Liver (tissue), 9 donors: Measurements from ENCODE around the gene PHLDA2. TPM values are rescaled to one million over a fixed set of nuclear protein-coding genes. Genes with fewer than 3 reads are reported as not detected.
A peak's percentile ranks its signal among the peaks of the same experiment; 100 is the strongest.

Source experiments
- DNase-seq: peaks from one replicate; pipeline ENCODE4 v3.0.0-alpha.2; 2017; ENCODE audit warnings: low spot score
- H3K27ac ChIP-seq, 2 donors: one replicate each; pipeline ENCODE4 v1.7.0; 2013; ENCODE audit warnings: inconsistent platforms in 2 of 2, low read length in 2 of 2, control low read depth in 1 of 2, low read depth in 1 of 2, mild to moderate bottlenecking in 1 of 2
- H3K27me3 ChIP-seq, 4 donors: one replicate each; pipeline versions ENCODE4 v1.6.1 to v1.7.0; 2013; ENCODE audit warnings: low read length in 3 of 4, inconsistent platforms in 1 of 4, mild to moderate bottlenecking in 1 of 4, moderate library complexity in 1 of 4; ENCODE audit not compliant: control insufficient read depth in 4 of 4, insufficient read depth in 4 of 4
- H3K36me3 ChIP-seq, 4 donors: one replicate each; pipeline versions ENCODE4 v1.6.1 to v1.7.0; 2013; ENCODE audit warnings: low read length in 3 of 4, mild to moderate bottlenecking in 3 of 4, low read depth in 1 of 4, moderate library complexity in 1 of 4; ENCODE audit not compliant: control insufficient read depth in 4 of 4, insufficient read depth in 3 of 4
- H3K4me1 ChIP-seq, 4 donors: one replicate each; pipeline versions ENCODE4 v1.6.1 to v1.7.0; 2013; ENCODE audit warnings: low read length in 3 of 4, mild to moderate bottlenecking in 3 of 4, moderate library complexity in 1 of 4; ENCODE audit not compliant: control insufficient read depth in 4 of 4, insufficient read depth in 4 of 4
- H3K4me3 ChIP-seq, 3 donors: one replicate each; pipeline versions ENCODE4 v1.6.1 to v1.7.0; 2013; ENCODE audit warnings: low read length in 3 of 3, control low read depth in 1 of 3, low read depth in 1 of 3, mild to moderate bottlenecking in 1 of 3
- H3K9ac ChIP-seq, 2 donors: one replicate each; pipeline ENCODE4 v1.7.0; 2013; ENCODE audit warnings: low read length in 2 of 2, mild to moderate bottlenecking in 2 of 2, moderate library complexity in 2 of 2, control low read depth in 1 of 2, low read depth in 1 of 2
- H3K9me3 ChIP-seq, 4 donors: one replicate each; pipeline versions ENCODE4 v1.6.1 to v1.7.0; 2013; ENCODE audit warnings: low read length in 3 of 4; ENCODE audit not compliant: control insufficient read depth in 4 of 4
- ATF3 ChIP-seq: IDR thresholded peaks from 2 replicates; pipeline ENCODE4 v1.6.1; 2016; ENCODE audit warnings: antibody characterized with exemption
- CTCF ChIP-seq: fragments of 150-350 bp; IDR thresholded peaks from 2 replicates; pipeline ENCODE4 v1.5.1; 2017; ENCODE audit warnings: improper control_type of control experiment, low read depth, low read length; ENCODE audit not compliant: missing input control
- EGR1 ChIP-seq, 2 donors: IDR thresholded peaks; 2 replicates each; pipeline ENCODE4 v1.6.1; 2016 to 2018; ENCODE audit warnings: antibody characterized with exemption in 2 of 2, low read depth in 2 of 2
- FOXA1 ChIP-seq: IDR thresholded peaks from 2 replicates; pipeline ENCODE4 v1.6.1; 2016; ENCODE audit warnings: antibody characterized with exemption
- FOXA2 ChIP-seq: IDR thresholded peaks from 2 replicates; pipeline ENCODE4 v1.6.1; 2016; ENCODE audit warnings: antibody characterized with exemption
- GABPA ChIP-seq, 2 donors: IDR thresholded peaks in 1 of 2; conservative IDR thresholded peaks in 1 of 2; 2 replicates each; pipeline ENCODE4 v1.6.1; 2016; ENCODE audit warnings: antibody characterized with exemption in 2 of 2, mild to moderate bottlenecking in 1 of 2, moderate library complexity in 1 of 2
- HNF4A ChIP-seq, 2 donors: conservative IDR thresholded peaks; 2 replicates each; pipeline ENCODE4 v1.6.1; 2016; ENCODE audit warnings: antibody characterized with exemption in 2 of 2, mild to moderate bottlenecking in 2 of 2
- HNF4G ChIP-seq: IDR thresholded peaks from 2 replicates; pipeline ENCODE4 v1.6.1; 2016; ENCODE audit warnings: antibody characterized with exemption
- JUND ChIP-seq, 2 donors: IDR thresholded peaks; 2 replicates each; pipeline ENCODE4 v1.6.1; 2016; ENCODE audit warnings: antibody characterized with exemption in 2 of 2
- MAX ChIP-seq: IDR thresholded peaks from 2 replicates; pipeline ENCODE4 v1.6.1; 2016; ENCODE audit warnings: antibody characterized with exemption
- NR2F2 ChIP-seq: IDR thresholded peaks from 2 replicates; pipeline ENCODE4 v1.6.1; 2016; ENCODE audit warnings: antibody characterized with exemption
- RAD21 ChIP-seq, 2 donors: IDR thresholded peaks; 2 replicates each; pipeline ENCODE4 v1.6.1; 2016; ENCODE audit warnings: antibody characterized with exemption in 2 of 2, mild to moderate bottlenecking in 2 of 2
- REST ChIP-seq: IDR thresholded peaks from 2 replicates; pipeline ENCODE4 v1.6.1; 2016; ENCODE audit warnings: antibody characterized with exemption, mild to moderate bottlenecking
- RXRA ChIP-seq, 2 donors: IDR thresholded peaks; 2 replicates each; pipeline ENCODE4 v1.6.1; 2017 to 2018; ENCODE audit warnings: antibody characterized with exemption in 2 of 2, mild to moderate bottlenecking in 1 of 2
- SP1 ChIP-seq: IDR thresholded peaks from 2 replicates; pipeline ENCODE4 v1.6.1; 2018; ENCODE audit warnings: antibody characterized with exemption, mild to moderate bottlenecking
- TAF1 ChIP-seq: conservative IDR thresholded peaks from 2 replicates; pipeline ENCODE4 v1.6.1; 2016; ENCODE audit warnings: antibody characterized with exemption, mild to moderate bottlenecking
- YY1 ChIP-seq: IDR thresholded peaks from 2 replicates; pipeline ENCODE4 v1.6.1; 2016; ENCODE audit warnings: antibody characterized with exemption, mild to moderate bottlenecking
- ZBTB33 ChIP-seq: IDR thresholded peaks from 2 replicates; pipeline ENCODE4 v1.6.1; 2016; ENCODE audit warnings: antibody characterized with exemption
- WGBS: extraction: QIAGEN DNeasy Blood & Tissue Kit; methylation state at CpG from one replicate; pipeline ENCODE4 v1.1.7; 2013; 5-methylcytosine and 5-hydroxymethylcytosine counted together
- polyA plus RNA-seq, 2 donors: library from polyadenylated mRNA; stranded (reverse) in 1 of 2; unstranded in 1 of 2; fragments of 200-250 nt in 1 of 2; fragments of >200 nt in 1 of 2; fragmentation: Nextera tagmentation in 1 of 2; extraction: Ambion mirVana in 1 of 2; gene quantifications; one replicate each; pipeline versions ENCODE4 v1.2.1 to v1.2.3, GENCODE V29; 2013 to 2015
- total RNA-seq, 2 donors: library from RNA; depleted of rRNA; stranded (reverse); fragments of >200 nt; gene quantifications; one replicate each; pipeline ENCODE4 v1.2.3, GENCODE V29; 2014
- donor health status: healthy.
- donor health status: healthy.
- donor health status: healthy.
- donor health status: healthy.
- donor health status: healthy.

Gene PHLDA2
- total and polyA plus RNA-seq, 4 donors = 0.23 to 1.4 (median 0.99) TPM; not detected in 1

- no peaks in the 10 kb centered on the region for H3K36me3 ChIP-seq
- peak overlapping the region in 1 of 3 donors; percentile 65 for H3K4me3 ChIP-seq
- no peak overlapping the region for H3K27ac ChIP-seq
- H3K9me3 ChIP-seq = no peaks in the 10 kb centered on the region
- H3K4me1 ChIP-seq = peaks cover 0 to 8% (median 6%) of the 10 kb centered on the region in 4 donors
- no peak overlapping the region for H3K9ac ChIP-seq
- 42% methylated on average over 24 of the region's 24 CpGs for WGBS
- no peaks in the 10 kb centered on the region for H3K27me3 ChIP-seq
- TF ChIP-seq NR2F2 = no peak
- DNase-seq = no peak
These were observed 45.6 kb downstream of the PHLDA2 start for GRCh38 chr11:2883640-2883978.

- Histone ChIP-seq H3K9me3 (no peaks in the 10 kb centered on the region), H3K36me3 (no peaks in the 10 kb centered on the region), H3K9ac (no peak overlapping the region), H3K4me1 (peaks cover 0 to 8% (median 6%) of the 10 kb centered on the region in 4 donors), H3K27ac (no peak overlapping the region), H3K4me3 (no peak overlapping the region), H3K27me3 (no peaks in the 10 kb centered on the region)
- WGBS = 87% methylated on average over 11 of the region's 11 CpGs
- DNase-seq = no peak
- TF ChIP-seq FOXA1 = no peak
- TF ChIP-seq ZBTB33 = no peak
- no peak for TF ChIP-seq MAX
- no peak for TF ChIP-seq RAD21 (IDR thresholded peaks at IDR 0.05)
- no peak for TF ChIP-seq REST
- no peak for TF ChIP-seq RXRA (IDR thresholded peaks at IDR 0.05)
- no peak for TF ChIP-seq HNF4G
- no peak for TF ChIP-seq JUND (IDR thresholded peaks at IDR 0.05)
- TF ChIP-seq TAF1 = no peak
- no peak for TF ChIP-seq HNF4A (conservative IDR thresholded peaks at IDR 0.05)
- no peak for TF ChIP-seq YY1
- no peak for TF ChIP-seq CTCF
- no peak for TF ChIP-seq SP1
- TF ChIP-seq EGR1 (IDR thresholded peaks at IDR 0.05; ENCODE audit: low read depth in 2 of 2) = no peak
- TF ChIP-seq FOXA2 = no peak
- TF ChIP-seq GABPA (IDR thresholded peaks at IDR 0.05 in 1 of 2, conservative IDR thresholded peaks at IDR 0.05 in 1 of 2) = no peak
- TF ChIP-seq NR2F2 = no peak
- TF ChIP-seq ATF3 = no peak
These were observed 46.7 kb downstream of the PHLDA2 start for GRCh38 chr11:2882396-2883110.
